CD4-positive, alpha-beta T cell (primary cell): ENCODE measurements around the gene BICD1. TPM values are rescaled to one million over a fixed set of nuclear protein-coding genes. Genes with fewer than 3 reads are reported as not detected.

Experiments used
- ATAC-seq: fragments of 200-7000 bp; cut with Tn5 transposase; one replicate; pipeline ENCODE4 v1.10.0; 2022; ENCODE audit warnings: mild to moderate bottlenecking; ENCODE audit not compliant: poor library complexity
- CTCF ChIA-PET: fragments of 350-600 bp; sonication (Branson Sonifier 250); formaldehyde crosslinking; loops from one replicate; lab custom pipeline; 2021; ENCODE audit warnings: antibody characterized with exemption, inconsistent platforms; lab: Charles Lee
- POLR2A ChIA-PET: fragments of 350-600 bp; sonication (Branson Sonifier 250); formaldehyde crosslinking; loops from one replicate; lab custom pipeline; 2021; ENCODE audit warnings: antibody characterized with exemption, inconsistent platforms; lab: Charles Lee
- DNase-seq, 14 experiments: peaks; one replicate each; pipeline ENCODE4 v3.0.0-alpha.2; 2013 to 2020; ENCODE audit warnings: mixed read lengths in 2 of 14
- H3K27ac ChIP-seq, 2 donors: one replicate each; pipeline versions ENCODE4 v1.5.1 to v1.7.0; 2013; ENCODE audit warnings: low read length in 2 of 2, low read depth in 1 of 2, mild to moderate bottlenecking in 1 of 2
- H3K27me3 ChIP-seq, 2 experiments: 1 replicate in 1 of 2; 2 replicates in 1 of 2; pipeline versions ENCODE4 v1.6.1 to v1.7.0; 2013; ENCODE audit warnings: low read length in 2 of 2, control low read depth in 1 of 2, mild to moderate bottlenecking in 1 of 2, moderate library complexity in 1 of 2; ENCODE audit not compliant: insufficient read depth in 2 of 2, control insufficient read depth in 1 of 2
- H3K36me3 ChIP-seq: one replicate; pipeline ENCODE4 v1.6.1; 2013; ENCODE audit warnings: low read length, control low read depth; ENCODE audit not compliant: insufficient read depth
- H3K4me1 ChIP-seq: one replicate; pipeline ENCODE4 v1.6.1; 2013; ENCODE audit warnings: low read length, control low read depth; ENCODE audit not compliant: insufficient read depth
- H3K4me3 ChIP-seq: one replicate; pipeline ENCODE4 v1.5.1; 2013; ENCODE audit warnings: mild to moderate bottlenecking, low read length, moderate library complexity
- H3K9me3 ChIP-seq, 2 experiments: 1 replicate in 1 of 2; 2 replicates in 1 of 2; pipeline versions ENCODE4 v1.6.1 to v1.7.0; 2013; ENCODE audit warnings: low read length in 2 of 2, mild to moderate bottlenecking in 2 of 2, control low read depth in 1 of 2, moderate library complexity in 1 of 2; ENCODE audit not compliant: control insufficient read depth in 1 of 2, insufficient read depth in 1 of 2
- H3K27ac Mint-ChIP-seq: one replicate; pipeline ENCODE4 v1.8.0; 2020; ENCODE audit warnings: mixed read lengths
- H3K27me3 Mint-ChIP-seq: one replicate; pipeline ENCODE4 v1.8.0; 2021; ENCODE audit warnings: mixed read lengths
- H3K36me3 Mint-ChIP-seq: one replicate; pipeline ENCODE4 v1.8.0; 2021; ENCODE audit warnings: low read depth, mixed read lengths
- H3K4me1 Mint-ChIP-seq: one replicate; pipeline ENCODE4 v1.8.0; 2021; ENCODE audit warnings: low read depth, mixed read lengths
- H3K4me3 Mint-ChIP-seq: one replicate; pipeline ENCODE4 v1.8.0; 2020; ENCODE audit warnings: mild to moderate bottlenecking, mixed read lengths
- H3K9me3 Mint-ChIP-seq: one replicate; pipeline ENCODE4 v1.8.0; 2020; ENCODE audit warnings: mixed read lengths
- CTCF ChIP-seq: fragments of 200-600 bp; IDR thresholded peaks from one replicate; pipeline ENCODE4 v1.8.0; 2022; ENCODE audit warnings: antibody characterized with exemption, mild to moderate bottlenecking
- intact Hi-C, 2 experiments: fragments of 100-400 bp; cut with DNase I in 1 of 2; cut with micrococcal nuclease in 1 of 2; formaldehyde crosslinking; loops; one replicate each; pipeline versions ENCODE4 v1.15.1 to v1.9.0; 2023 to 2025; cut with DNase I, micrococcal nuclease
- total RNA-seq, 174 experiments: library from RNA in 2 of 174; stranded (reverse) in 2 of 174; gene quantifications; one replicate each; pipeline ENCODE4 v1.2.3 and lab custom pipeline; 2021 to 2026

BICD1 gene
- total RNA-seq, 2 experiments from 2014 or later: 13.5 to 14.3 TPM

- TF ChIP-seq CTCF: no peak
- Histone ChIP-seq H3K36me3 (no peaks in the 10 kb centered on the region), H3K4me3 (no peak overlapping the region), H3K4me1 (peaks cover 17% of the 10 kb centered on the region), H3K9me3 (no peaks in the 10 kb centered on the region), H3K27ac (no peak overlapping the region), H3K27me3 (no peaks in the 10 kb centered on the region)
- intact Hi-C loops: no loop called here
- POLR2A ChIA-PET: no interaction called here
- H3K36me3 Mint-ChIP-seq: no peaks in the 10 kb centered on the region
- ATAC-seq: no peak
- H3K4me3 Mint-ChIP-seq: no peak overlapping the region
- CTCF ChIA-PET: no interaction called here
- H3K27me3 Mint-ChIP-seq: no peaks in the 10 kb centered on the region
- peaks cover 37% of the 10 kb centered on the region for H3K4me1 Mint-ChIP-seq
- H3K9me3 Mint-ChIP-seq: no peaks in the 10 kb centered on the region
- DNase-seq: no peak
- H3K27ac Mint-ChIP-seq: peak overlapping the region; percentile 70
These were observed 29.3 kb downstream of the BICD1 start for GRCh38 chr12:32135967-32136366.

GRCh38 chr12:32136404-32136803 lies 29.8 kb downstream of the BICD1 start:
- H3K4me1 Mint-ChIP-seq: peaks cover 37% of the 10 kb centered on the region
- ATAC-seq (no peak), DNase-seq (no peak)
- H3K36me3 Mint-ChIP-seq: no peaks in the 10 kb centered on the region
- H3K9me3 Mint-ChIP-seq: no peaks in the 10 kb centered on the region
- no peaks in the 10 kb centered on the region for H3K36me3 ChIP-seq
- no peaks in the 10 kb centered on the region for H3K27me3 Mint-ChIP-seq
- intact Hi-C loops: no loop called here
- H3K27ac ChIP-seq: no peak overlapping the region
- CTCF ChIA-PET: no interaction called here
- H3K4me3 ChIP-seq: no peak overlapping the region
- H3K27ac Mint-ChIP-seq: peak overlapping the region; percentile 70
- POLR2A ChIA-PET: no interaction called here
- peaks cover 17% of the 10 kb centered on the region for H3K4me1 ChIP-seq
- H3K9me3 ChIP-seq: no peaks in the 10 kb centered on the region
- no peak overlapping the region for H3K4me3 Mint-ChIP-seq
- TF ChIP-seq CTCF: no peak
- no peaks in the 10 kb centered on the region for H3K27me3 ChIP-seq

DNA sequence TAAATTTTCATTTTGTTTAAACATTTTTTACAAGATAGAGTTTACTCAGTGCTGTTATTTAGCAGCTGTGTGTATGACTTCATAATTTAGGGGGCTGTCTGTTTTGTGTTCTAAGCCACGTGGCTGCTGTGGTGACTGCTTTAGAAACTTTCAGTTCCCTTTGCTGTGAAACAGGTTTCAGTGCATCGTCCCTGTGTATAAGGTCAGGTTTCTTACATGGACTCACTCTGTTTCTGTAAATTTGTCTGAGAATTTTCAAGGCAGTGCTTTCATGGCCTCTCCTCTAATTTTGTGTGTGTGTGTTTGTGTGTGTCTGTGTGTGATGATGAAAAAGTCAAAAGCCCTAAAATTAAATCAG lies 32.4 kb downstream of the BICD1 start:
- H3K36me3 Mint-ChIP-seq: no peaks in the 10 kb centered on the region
- TF ChIP-seq CTCF: no peak
- Histone ChIP-seq H3K27me3 (no peaks in the 10 kb centered on the region), H3K36me3 (no peaks in the 10 kb centered on the region), H3K27ac (no peak overlapping the region), H3K9me3 (no peaks in the 10 kb centered on the region), H3K4me1 (peaks cover 15% of the 10 kb centered on the region), H3K4me3 (peak overlapping the region; percentile 53)
- peaks cover 41% of the 10 kb centered on the region for H3K4me1 Mint-ChIP-seq
- ChIA-PET POLR2A (no interaction called here), CTCF (interaction anchor here (1.0 kb wide), 1 partner anchor 79 kb away, joined by 3 read pairs; no protein-coding TSS in a partner anchor)
- ATAC-seq (peak; percentile 51), DNase-seq (peak in 5 of 14 experiments; percentile 9 to 46 (median 33))
- peak overlapping the region; percentile 87 for H3K4me3 Mint-ChIP-seq
- peak overlapping the region; percentile 57 for H3K27ac Mint-ChIP-seq
- intact Hi-C loops: no loop called here
- no peaks in the 10 kb centered on the region for H3K9me3 Mint-ChIP-seq
- H3K27me3 Mint-ChIP-seq: no peaks in the 10 kb centered on the region
